ENCODE measurements around the gene TPI1.
A peak's percentile ranks its signal among the peaks of the same experiment; 100 is the strongest.
"Not testable (repeated sequence)": the region's sequence is repeated elsewhere in the genome, so short reads cannot be mapped to it uniquely, and the experiment has no call there.

The TPI1 gene

DNA sequence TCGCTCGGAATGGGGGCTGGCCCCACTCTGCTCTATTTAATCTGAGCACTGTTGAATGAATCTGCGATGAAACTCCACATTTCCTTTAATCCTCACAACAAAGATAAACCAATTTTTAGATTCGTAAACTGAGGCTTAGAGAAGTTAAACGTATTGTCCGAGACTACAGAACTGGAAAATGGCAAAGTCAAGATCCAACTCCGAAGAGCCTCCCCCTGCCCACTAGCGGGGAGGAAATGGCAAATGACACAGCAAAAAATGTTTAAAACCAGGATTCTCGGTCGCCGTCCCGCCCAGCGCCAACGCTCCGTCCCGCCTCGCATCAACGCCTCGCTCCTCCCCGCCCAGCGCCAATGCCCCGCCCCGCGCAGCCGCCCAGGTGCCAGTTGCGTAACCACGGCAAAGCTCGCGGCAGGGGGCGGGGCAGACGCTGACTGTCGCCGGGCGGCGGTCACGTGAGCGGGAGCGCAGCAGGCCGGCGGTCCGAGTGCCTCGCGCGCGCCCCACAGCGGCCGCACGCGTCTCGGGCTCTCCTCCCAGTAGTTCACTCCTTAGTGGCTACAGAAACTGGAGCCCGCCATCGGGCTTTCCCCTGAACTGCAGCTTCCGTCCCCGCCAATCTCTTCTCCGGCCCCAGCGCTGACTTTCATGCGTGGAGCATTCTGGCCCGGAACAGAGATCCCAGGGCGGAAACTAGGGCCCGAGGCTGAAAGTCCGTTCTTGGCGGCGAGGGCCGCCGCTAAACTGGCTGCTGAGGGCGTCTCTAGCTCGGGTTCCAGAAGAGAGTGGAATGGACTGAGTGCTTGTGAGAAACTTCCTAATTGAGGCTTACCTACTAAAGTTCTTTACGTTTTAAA is 23.7 kb downstream of the TPI1 start:
- peak; percentile 84 for DNase-seq (ENCODE audit: low read depth, low spot score)

DNA sequence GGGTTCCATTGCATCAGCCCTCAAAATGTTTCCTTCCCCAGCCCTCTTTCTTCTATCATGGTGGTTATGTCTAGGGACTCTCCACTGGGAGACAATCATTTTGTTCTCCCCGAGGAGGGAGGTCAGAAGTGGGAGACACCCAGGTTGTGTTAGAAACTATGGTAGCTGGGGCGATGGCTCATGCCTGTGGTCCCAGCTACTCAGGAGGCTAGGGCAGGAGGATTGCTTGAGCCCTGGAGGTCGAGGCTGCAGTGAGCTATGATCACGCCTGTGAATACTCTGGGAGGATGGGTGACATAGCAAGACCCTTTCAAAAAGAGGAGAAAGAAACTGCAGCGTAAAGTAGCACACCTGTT is 24.3 kb downstream of the TPI1 start:
- no peak for DNase-seq (ENCODE audit: low read depth, low spot score)

DNA sequence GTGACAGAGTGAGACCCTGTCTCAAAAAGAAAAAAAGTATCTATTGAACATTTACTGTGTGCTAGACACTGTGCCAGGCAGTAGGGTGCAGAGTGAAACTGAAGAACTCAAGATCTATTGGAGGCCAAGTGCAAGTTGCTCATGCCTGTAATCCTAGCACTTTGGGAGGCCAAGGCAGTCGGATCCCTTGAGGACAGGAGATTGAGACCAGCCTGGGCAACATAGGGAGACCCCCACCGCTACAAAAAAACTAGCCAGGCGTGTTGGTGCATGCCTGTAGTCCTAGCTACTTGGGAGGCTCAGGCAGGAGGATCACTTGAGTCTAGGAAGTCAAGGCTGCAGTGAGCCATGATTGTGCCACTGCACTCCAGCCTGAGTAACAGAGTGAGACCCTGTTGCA is 25.4 kb downstream of the TPI1 start:
- not testable (repeated sequence) for DNase-seq (ENCODE audit: low read depth, low spot score)

DNA sequence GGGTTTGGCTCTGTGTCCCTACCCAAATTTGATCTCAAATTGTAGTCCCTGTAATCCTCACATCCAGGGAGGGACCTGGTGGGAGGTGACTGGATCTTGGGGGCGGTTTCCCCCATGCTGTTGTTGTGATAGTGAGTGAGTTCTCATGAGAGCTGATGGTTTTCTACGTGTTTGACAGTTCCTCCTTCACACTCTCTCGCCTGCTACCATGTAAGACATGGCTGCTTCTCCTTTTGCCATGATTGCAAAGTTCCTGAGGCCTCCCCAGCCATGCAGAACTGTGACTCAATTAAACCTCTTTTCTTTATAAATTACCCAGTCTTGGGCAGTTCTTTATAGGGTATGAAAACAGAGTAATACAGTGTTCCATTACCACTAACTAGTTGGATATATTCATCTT is 27.0 kb downstream of the TPI1 start:
- no peak for DNase-seq (ENCODE audit: low read depth, low spot score)

DNA sequence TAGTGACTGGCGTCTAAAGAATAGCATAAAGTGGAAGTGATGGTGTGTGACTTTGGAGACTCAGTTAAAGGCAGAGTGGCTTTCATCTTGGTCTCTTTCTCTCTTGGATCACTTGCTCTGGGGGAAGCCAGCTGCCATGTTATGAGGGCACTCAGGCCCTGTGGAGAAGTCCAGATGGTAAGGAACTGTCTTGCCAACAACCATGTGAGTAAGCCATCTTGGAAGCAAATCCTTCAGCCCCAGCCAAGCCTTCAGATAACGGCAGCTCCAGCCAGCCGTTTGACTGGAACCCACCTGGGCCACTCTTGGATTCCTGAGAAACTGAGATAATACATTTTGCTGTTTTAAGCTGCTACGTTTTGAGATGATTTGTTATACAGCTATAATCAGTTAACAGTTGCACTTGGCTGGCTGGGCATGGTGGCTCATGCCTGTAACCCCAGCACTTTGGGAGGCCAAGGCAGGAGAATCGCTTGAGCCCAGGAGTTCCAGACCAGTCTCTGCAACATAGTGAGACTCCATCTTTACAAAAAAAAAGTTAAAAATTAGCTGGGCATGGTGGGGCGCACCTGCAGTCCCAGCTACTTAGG is 29.6 kb downstream of the TPI1 start:
- no peak for DNase-seq (ENCODE audit: low read depth, low spot score)

DNA sequence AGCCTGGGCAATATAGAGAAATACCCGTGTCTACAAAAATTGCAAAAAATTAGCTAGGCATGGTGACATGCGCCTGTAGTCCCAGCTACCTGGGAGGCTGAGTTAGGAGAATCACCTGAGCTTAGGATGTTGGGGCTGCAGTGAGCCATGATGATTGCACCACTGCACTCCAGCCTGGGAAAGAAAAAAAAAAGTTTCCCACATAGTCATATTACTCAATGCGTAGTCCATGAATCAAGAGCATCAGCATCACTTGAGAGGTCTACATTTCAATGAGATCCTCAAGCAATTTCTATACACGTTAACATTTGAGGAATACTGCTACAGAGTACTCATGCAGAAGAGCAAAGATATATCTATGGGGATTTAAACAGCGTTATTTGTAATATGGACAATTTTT is 32.1 kb downstream of the TPI1 start:
- no peak for DNase-seq (ENCODE audit: low read depth, low spot score)

DNA sequence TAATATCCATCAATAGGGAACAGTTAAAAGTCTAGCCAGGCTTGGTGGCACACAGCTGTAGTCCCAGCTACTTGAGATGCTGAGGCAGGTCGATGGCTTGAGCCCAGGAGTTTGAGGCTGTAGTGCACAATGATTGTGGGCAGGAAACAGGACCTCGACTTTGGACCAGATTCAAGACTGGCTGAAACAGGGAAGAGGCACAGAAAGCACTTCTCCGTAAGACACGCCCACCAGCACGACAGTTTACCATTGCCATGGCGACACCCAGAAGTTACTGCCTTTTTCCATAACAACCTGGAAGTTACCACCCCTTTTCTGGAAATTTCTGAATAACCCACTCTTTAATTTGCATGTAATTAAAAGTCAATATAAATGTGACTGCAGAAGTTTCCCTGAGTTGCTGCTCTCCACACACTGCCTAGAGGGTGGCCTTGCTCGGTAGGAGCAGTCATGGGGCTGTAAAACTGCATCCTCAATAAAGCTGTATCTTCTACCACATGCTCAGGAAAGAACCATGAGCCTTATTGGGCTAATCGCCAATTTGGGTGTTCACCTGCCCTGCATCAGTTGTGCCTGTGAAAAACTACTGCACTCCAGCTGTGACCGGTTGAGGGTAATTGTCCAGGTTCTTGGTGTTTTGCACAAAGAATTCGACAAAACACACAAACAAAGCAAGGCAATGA is 32.6 kb downstream of the TPI1 start:
- no peak for DNase-seq (ENCODE audit: low read depth, low spot score)

DNA sequence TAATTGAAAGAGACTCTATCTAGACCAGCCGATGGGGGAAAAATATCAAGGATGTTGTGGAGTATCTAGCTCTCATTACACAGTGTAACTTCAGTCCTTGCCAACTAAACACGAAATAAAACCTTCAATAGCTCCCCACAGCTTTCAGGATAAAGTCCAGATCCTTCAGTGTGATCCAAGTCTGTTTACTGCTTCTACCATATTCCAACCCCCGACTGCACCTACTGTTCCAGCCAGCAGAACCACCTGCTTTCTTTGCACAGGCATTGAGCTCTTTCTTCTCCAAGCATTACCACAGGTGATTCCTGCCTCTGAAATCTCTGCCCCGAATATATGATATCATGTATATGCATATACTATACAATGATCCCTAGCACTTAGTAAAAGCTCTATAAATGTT is 35.1 kb downstream of the TPI1 start:
- DNase-seq (ENCODE audit: low read depth, low spot score) = no peak

DNA sequence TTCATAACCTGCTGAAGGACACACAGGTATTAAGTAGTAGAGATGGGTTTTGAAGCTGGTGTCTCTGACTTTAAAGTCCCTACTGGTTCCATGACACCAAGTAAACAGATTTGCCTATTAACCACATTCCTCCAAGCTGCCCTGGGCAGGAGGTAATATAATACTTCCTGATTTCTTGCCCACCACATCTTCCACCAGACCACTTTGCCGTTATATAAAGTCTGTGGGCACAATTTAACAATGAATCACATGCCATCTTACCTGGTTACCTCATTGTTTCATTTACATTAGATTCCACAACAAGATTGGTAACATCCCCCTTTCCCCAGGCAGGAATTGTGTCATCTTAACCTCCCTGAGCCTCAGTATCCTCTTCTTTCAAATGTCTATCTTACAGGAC is 36.4 kb downstream of the TPI1 start:
- no peak for DNase-seq (ENCODE audit: low read depth, low spot score)

DNA sequence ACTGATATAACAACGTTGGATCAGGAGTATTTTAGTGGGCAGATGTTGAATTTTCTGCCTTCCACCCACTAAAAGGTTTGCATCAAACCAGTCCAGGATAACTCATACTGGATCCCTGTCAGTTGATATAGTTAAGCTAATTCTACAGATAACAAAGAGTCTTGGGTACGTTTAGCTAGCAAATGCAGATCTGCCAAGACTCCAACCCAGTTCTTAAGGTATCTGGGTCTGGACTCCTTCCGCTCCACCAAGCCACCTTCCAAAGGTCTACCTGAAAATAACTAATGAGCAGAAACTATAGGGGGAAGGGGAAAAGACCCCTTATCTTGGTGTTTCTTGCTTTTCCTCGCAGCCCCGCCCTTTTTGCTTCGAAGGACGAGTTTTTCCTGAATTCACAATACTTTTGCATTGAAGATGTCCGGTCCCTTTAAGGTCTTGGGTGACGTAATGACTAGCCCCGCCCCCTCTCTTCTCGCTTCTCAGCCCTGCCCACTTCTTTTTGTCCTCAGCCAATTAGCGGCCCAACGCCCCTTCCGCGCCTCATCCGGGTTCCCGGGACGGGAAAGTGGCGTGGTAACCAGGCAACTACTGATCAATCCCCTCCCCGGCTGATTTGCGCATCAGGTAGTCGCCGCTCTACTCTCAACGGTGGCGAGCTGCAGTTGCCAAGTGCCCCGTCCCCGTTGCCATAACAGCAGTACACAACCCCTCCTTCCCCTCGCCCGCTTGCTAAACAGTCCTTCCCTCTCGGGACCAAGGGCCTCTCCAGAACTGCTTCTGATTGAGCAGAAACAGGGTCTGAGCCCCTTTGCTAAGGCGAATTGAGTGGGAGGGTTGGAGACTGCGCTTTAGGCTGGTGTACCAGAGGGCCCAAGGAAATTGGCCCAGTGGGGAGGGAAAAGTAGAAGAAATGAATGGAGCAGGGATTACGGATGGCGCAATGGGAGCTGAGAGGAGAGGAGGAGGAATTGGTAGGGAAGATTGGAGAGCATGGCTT is 37.2 kb downstream of the TPI1 start, which contains the start of gene LRRC23:
LRRC23 (plus strand) TSS at position 543 of the 997 bp plus-strand sequence. CDS start 812 bp downstream, outside the sequence.
- peak; percentile 80 for DNase-seq (ENCODE audit: low read depth, low spot score)

DNA sequence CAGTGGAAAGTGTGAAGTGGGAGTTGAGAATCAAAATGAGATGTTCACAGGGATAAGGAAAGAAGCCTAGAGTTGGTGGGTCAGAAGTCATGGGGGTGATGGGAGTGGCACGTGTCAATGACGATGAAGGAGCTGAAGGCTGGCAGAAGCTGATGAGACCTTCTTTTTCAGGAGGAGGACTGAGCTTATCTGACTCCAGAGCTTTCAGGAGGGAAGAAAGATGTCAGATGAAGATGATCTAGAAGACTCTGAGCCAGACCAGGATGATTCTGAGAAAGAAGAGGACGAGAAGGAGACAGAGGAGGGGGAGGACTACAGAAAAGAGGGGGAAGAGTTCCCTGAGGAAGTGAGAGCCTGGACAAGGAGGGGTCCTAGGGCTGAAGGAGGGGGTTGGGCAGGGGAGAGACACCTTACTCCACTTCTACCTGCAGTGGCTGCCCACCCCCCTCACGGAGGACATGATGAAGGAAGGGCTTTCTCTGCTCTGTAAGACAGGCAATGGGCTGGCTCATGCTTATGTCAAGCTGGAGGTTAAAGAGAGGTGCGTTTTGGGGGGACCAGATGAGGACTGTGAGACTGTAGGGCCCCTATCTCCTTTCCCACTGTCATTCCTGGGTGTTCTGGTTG is 38.2 kb downstream of the TPI1 start:
- no peak for DNase-seq (ENCODE audit: low read depth, low spot score)

DNA sequence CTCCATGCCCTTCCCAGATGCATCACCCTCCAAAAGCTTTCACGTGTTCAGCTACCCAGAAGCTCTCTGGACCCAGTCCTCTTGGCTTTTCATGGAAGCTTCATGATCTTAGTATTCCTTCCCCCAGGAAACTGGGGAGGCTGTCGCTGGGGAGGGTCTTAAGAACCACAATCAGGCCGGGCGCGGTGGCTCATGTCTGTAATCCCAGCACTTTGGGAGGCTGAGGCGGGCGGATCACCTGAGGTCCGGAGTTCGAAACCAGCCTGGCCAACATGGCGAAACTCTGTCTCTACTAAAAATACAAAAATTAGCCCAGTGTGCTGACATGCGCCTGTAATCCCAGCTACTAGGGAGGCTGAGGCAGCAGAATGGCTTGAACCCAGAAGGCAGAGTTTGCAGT is 40.8 kb downstream of the TPI1 start:
- DNase-seq (ENCODE audit: low read depth, low spot score) = not testable (repeated sequence)

DNA sequence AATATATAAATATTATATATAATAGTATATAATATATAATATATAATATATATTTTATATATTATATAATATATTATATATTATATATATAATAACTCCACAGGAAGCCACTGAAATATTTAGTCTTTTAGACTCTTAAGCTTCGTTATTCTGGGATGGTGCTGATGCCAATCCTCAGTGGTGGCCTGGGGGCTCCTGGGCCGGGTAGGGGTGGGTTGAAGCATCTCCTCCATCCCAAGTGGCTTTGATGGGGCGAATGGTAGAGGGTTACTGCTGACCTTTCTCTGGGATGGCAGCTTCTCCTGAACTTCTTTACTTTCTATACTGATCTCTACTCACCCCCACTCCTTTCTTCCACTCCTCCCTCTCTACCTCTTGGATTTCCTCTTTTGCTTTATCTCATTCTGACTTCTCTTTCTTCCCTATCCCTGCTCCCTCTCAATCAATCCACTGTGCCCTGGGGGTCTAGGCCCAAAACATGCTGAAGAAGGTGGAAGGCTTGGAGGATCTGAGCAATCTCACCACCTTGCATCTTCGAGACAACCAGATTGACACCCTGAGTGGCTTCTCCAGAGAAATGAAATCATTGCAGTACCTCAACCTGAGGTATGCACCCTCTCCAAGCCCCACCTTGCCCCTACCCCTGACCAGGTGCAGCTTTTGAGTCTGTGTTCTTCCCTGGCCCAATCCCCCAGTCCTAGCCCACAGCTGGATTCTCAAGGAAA is 42.3 kb downstream of the TPI1 start:
- no peak for DNase-seq (ENCODE audit: low read depth, low spot score)

DNA sequence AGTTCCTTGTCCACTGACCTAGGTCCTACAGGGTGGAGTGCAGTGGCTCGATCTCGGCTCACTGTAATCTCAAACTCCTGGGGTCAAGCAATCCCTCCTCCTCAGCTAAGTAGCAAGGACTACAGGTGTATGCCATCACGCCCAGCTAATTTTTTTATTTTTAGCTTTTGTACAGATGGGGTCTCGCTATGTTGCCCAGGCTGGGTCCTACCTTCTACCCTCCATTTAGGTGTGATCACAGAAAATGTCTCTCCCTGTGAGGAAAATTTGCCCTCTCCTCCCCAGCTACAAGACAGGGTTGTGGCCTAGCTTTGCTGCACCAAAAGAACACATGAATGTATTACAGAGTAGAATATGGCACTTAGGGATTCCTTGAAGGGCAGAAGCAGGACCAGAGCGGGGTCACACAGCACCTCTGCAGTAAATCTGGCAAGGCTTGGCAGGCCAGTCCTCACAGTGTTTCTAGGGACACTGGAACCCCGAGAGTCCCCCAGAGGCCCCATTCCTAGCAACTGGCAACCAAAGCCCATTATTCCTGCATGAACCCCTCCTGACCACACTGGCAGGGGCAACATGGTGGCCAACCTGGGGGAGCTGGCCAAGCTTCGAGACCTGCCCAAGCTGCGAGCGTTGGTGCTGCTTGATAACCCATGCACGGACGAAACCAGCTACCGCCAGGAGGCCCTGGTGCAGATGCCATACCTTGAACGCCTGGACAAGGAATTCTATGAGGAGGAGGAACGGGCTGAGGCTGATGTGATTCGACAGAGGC is 45.0 kb downstream of the TPI1 start:
- DNase-seq (ENCODE audit: low read depth, low spot score) = no peak

DNA sequence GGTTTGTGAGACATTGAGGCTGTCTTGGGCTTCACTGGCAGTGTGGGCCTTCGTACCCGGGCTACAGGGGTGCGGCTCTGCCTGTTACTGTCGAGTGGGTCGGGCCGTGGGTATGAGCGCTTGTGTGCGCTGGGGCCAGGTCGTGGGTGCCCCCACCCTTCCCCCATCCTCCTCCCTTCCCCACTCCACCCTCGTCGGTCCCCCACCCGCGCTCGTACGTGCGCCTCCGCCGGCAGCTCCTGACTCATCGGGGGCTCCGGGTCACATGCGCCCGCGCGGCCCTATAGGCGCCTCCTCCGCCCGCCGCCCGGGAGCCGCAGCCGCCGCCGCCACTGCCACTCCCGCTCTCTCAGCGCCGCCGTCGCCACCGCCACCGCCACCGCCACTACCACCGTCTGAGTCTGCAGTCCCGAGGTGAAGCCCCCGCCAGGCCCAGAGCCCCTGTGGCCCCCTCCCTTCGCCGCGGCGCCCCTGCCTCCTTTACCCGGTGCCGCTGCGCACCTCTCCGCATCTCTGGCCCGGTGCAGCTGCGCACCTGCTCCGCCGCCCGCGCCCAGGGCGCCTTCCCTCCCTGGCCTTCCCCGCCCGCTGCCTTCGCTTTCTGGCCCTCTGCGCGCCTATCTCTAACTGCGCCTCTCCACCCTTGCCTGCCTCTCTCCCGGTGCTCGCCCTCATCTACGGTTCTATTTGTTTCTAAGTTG is 47.1 kb downstream of the TPI1 start, which contains the start of gene ENO2:
ENO2 (plus strand) TSS at position 335 of the 701 bp plus-strand sequence. CDS start 1,253 bp downstream, outside the sequence.
- DNase-seq (ENCODE audit: low read depth, low spot score) = no peak

DNA sequence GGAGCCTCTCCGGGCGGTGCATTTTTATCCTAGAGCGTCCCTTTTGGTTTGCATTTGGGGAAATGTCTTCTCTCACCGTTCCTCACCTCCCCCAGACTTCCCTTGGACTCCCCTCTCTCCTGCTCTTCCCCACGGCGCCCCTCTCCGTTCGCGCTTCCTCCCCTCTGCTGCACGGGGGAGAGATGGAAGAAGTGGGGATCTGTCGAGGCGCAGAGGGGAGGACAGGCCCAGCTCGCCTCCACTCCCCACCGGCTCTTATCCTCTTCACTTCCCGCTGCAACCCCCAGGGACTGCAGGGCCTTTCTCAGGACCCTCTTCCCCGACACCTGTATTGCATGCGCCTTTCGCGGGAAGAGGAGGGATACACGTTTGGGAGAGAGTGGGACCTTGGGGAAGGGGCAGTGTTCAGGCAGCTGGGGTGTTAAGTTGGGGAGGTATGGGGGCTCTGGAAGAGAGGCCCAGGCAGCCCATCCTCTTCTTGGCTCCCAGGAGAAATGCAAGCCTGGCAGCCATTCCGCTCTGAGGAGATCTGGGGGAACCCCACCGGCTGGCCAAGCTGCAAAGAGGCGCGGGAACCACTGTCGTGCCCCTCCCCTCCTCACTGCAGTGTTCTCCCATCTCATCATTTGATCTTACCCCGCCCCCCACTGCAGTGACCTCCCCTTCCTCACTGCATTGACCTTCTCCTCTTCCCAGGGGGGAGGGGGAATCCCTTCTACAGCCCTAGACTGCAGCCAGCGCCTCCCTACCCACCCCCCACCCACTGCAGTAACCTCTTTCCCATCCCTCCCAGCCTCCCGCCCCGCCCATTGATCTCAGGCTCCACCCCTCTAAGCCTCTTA is 47.8 kb downstream of the TPI1 start:
- DNase-seq (ENCODE audit: low read depth, low spot score) = no peak

DNA sequence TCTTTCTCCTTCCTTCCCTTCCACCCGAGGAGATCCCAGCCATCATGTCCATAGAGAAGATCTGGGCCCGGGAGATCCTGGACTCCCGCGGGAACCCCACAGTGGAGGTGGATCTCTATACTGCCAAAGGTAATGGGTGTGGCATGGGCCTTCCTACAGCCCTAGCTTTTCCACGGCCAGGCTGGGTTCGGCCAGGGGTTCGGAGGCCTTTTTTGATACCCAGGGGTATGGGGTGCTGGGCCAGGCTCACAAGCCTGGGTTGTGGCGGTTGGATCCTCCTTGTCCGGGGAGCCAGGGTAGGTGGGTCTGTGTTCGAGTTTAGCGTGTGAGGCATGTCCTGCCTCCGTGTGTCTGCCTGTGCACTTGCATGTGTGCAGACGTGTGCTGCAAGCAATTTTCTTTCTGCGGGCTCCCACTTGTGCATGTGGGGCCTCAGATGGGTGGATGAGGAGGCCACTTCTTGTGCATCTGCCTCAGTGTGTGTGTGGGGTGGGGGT is 48.5 kb downstream of the TPI1 start:
- no peak for DNase-seq (ENCODE audit: low read depth, low spot score)
